ENCODE results near the gene TMEM179B.
"Not testable (repeated sequence)": the region's sequence is repeated elsewhere in the genome, so short reads cannot be mapped to it uniquely, and the experiment has no call there.

The TMEM179B gene

GRCh38 chr11:62789576-62789975, 2.4 kb downstream of the TMEM179B start:
- no peak for DNase-seq (ENCODE audit: low spot score)

DNA sequence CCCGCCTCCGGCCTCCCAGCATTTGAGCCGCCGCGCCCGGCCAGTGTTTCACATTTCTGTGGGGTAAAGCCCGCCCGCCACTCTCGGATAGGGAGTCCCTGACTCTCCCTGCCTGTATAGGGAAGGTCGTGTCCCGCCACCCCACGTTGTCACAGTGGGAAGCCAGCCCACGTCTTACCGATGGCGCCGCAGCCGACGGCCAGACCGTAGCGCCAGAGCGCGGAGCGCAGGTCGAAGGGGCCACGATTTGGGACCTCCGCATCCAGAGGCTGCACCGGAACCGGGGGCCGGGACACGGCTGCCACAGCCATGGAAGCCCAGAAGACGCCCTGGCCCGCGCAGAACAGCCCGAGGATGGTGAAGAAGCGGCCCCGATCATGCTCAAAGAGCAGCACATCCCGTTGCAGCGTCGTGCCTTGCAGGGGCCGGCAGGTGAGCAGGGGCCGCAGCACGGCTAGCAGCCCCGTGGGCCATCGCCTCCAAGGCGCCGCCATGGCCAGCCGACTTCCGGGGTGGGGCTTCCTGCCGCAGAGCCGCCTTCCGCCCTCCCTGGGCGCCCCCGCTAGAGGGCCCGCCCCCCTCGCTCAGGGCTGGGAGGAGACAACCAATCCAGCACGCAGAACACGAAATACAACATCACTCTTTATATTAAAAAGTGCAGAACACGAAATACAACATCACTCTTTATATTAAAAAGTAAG, 4.4 kb downstream of the TMEM179B start, which contains the start of gene TMEM223:
TSS of gene TMEM223 (minus strand) at position 506 of the 701 bp plus-strand sequence. CDS start at position 494, 12 bp downstream.
- DNase-seq (ENCODE audit: low spot score) = peak; percentile 88

DNA sequence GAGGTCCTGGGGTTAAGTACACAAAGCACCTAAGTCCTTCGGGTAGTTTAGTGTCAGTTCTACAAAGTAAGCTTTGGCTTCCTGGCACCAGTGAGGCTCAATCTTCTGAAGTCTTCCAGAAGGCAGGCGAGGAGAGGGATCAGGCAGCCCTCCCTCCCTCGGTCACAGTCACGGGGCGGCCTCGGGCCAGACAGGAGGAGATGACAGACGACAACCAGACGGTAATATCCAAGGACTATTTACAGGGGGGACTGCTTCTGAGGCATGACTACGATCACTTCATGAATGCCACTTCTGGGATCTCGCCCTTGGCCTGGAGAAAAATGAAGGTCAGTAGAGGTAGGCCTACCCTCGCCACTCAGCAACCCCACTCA, 5.0 kb downstream of the TMEM179B start:
- no peak for DNase-seq (ENCODE audit: low spot score)

DNA sequence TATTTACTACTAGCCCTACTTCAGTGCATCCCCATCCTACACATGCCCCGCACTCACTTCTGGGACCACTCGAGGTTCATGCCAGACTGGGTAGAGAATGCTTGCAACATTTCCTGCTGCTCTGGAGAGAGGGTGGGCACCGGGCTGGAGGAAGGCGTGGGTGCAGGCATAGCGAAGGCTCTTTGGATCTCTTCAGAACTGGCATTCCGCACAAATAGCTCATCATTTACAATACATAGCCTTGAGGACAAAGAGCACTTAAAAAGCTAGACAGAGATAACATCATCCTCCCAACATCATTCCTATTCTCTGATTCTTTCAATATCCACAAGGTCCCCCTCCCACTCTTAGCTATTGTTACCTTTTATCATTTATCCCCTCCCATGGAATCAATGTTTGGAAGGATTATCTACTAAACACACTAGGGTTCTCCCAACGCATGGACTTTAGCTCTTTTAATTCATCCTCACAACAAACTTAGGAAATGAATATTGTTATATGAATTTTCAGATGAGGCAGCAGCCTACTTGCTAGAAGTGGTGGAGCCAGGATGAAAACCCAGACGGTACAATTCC, 7.1 kb downstream of the TMEM179B start:
- no peak for DNase-seq (ENCODE audit: low spot score)

DNA sequence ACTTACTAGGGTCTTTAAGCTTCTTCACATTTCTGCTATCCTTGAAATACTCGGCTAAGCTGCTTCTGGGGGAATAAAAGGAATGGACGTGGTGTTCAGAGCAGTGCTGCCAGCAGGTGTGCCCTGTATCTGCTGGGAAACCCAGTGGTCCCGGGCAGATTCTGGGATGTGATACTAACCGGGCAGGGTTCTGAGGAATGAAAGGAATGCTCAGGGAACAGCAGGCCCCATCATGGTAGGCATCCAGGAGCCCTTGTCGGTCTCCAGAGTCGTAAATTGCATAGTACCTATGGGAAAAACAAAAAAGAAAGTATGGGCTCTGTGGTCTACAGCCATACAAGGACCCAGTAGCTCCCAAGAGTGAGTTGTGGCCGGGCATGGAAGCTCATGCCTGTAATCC, 9.1 kb downstream of the TMEM179B start:
- DNase-seq (ENCODE audit: low spot score) = no peak

GRCh38 chr11:62799486-62799885, 12.3 kb downstream of the TMEM179B start:
- no peak for DNase-seq (ENCODE audit: low spot score)

DNA sequence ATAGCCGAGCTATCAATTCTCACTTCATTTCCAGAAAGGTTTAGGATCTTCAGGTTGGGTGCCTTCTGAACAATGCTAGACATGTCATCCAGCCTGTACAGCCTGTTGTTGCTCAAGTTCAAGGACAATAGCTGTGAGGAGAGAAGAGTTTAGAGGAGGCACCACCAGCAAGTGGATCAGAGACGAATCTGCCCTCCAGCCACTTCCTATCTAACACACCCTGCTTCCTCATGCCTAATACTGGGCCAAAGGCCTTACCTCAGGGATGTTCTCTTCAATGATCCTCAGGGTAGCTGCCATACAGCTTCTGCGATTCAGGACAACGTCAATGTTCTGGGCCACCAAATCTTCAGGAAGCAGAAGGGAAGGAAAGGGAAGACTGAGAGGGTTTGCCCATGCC, 13.9 kb downstream of the TMEM179B start:
- DNase-seq (ENCODE audit: low spot score) = no peak

GRCh38 chr11:62804310-62805075, 17.3 kb downstream of the TMEM179B start:
- peak; percentile 7 for DNase-seq (ENCODE audit: low spot score)

- peak; percentile 95 for DNase-seq (ENCODE audit: low spot score)
Observed at GRCh38 chr11:62805076-62805892, 18.1 kb downstream of the TMEM179B start, which contains the start of gene NXF1. NXF1 (minus strand) TSS chr11:62805440; CDS start chr11:62805356, 84 bp downstream.

GRCh38 chr11:62805961-62806441, 18.8 kb downstream of the TMEM179B start:
- DNase-seq (ENCODE audit: low spot score) = no peak

DNA sequence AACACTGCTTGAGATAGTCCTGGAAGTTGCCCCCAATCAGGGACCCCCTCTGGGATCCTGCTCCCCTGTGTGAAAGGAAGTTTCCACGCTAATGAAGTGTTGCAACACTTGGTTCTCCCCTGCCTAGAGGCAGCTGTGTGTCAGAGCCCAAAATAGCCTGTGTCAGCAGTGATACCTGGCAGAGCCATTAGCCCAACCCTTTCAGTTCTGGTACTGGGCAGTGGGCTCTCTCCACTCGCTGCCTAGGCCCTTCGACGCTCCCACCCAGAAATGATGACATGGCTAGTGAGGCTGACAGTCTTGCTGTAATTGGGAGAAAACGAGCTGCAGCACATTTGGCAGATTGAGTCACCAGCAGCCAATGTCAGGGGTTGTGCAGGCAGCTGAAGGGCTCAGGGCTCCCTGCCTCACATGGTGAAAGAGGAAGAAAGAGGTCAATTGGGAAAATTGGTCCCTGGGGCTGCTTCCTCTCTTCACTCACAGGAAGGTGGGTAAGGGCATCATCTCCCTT, 19.5 kb downstream of the TMEM179B start:
- DNase-seq (ENCODE audit: low spot score) = no peak

DNA sequence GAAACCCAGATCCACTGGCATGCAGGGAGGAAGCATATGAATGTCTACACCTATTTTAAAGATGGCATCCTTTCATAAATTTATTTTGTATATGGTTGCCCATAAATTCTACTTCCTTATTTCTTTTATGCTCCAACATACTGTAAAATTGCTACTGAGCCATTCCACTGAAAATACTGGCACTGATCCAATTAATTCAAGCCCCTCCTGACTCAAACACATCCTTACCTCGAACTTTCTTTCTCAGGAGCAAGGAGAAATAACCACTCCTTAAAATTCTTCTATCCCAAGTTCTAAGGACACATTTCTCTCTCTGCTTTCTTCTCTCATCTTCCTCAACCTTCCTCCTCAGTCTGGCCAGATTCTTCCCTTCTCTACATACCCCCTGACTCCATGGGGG, 23.5 kb downstream of the TMEM179B start:
- DNase-seq (ENCODE audit: low spot score) = no peak

DNA sequence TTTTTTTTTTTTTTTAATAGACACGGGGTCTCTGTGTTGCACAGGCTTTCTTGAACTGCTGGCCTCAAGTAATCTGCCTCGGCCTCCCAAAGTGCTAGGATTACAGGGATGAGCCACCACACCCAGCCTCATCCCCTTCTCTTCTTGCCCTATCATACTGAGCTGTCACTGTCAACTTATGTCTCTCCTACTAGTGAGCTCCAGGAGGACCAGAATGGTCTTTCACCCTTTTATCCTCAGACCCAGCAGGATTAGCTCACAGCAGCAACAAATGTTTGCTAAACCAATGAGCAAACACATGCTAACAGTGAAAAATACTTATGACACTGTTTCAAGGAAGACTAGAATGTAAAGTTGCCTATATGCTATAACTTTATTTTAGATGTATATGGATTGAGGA, 24.5 kb downstream of the TMEM179B start:
- no peak for DNase-seq (ENCODE audit: low spot score)

DNA sequence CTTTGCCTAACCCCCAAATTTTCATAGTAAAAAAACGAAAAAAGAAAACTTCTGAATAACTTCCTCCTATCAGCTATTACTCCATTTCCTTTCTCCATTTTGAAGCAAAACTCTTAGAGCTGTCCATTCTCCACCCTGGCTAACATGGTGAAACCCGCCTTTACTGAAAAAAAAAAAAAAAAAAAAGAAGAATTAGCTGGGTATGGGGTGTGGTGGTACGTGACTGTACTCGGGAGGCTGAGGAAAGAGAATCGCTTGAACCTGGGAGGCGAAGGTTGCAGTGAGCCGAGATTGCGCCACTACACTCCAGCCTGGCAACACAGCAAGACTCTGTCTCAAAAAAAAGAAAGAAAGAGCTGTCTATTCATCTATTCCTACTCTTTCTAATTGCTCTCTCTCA, 29.4 kb downstream of the TMEM179B start:
- no peak for DNase-seq (ENCODE audit: low spot score)

DNA sequence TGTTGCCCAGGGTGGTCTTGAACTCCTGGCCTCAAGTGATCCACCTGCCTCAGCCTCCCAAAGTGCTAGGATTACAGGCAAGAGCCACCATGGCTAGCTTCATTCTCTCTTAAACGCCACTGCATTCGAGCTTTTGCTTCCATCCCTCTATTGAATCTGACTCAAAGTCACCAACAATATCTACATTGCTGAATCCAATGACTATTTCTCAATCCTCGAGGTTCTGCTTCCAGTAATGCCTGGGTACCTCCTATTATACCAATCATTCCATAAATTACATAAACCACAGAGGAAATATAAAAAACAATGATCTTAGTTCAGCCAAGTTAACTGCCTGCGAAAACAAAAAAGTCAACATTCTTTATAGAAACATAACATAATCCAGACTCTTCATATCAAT, 29.9 kb downstream of the TMEM179B start:
- no peak for DNase-seq (ENCODE audit: low spot score)

DNA sequence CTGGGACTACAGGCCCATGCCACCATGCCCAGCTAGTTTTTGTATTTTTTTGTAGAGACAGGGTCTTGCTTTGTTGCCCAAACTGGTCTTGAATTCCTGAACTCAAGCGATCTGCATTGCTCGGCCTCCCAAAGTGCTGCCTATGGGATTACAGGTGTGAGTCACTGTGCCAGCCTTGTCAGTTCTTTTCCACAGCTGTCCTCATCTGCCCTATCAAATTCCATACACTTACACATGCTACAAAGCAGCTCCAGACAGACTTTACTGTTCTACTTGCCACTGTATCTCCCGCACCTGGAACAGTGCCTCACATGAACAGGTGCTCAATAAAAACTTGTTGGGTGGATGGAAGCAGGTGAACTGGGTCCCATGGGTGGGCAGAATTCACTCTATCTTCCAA, 36.5 kb downstream of the TMEM179B start:
- DNase-seq (ENCODE audit: low spot score) = no peak

GRCh38 chr11:62828130-62828529, 40.9 kb downstream of the TMEM179B start:
- DNase-seq (ENCODE audit: low spot score) = not testable (repeated sequence)

DNA sequence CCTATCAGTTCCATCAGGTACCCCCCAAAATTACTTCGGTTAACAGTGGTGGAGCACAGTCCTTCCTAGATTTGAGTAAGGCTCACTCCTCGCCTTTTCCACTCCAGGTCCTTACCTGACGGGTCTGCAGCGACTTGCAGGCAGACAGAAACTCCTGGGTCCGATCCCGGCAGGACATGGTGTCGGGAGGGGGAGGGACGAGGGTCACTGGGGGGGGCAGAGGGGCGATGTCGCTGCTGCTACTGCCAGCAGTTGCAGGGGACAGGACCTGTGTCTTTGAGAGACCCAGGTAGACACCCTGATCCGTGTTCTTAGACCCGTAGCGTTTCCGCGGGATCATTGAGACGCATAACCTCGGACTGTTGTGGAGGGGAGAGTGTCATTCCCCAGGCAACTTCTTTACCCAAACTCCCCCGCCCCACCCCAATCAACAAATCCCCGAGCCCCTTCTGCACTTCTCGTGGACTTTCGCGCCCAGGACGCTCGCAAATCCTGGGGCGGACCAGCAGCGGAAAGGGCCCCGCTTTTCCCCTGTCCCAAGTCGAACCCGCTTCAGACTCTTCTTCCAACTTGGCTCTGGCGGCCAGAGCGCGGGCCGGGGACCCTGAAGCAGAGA, 43.8 kb downstream of the TMEM179B start:
- no peak for DNase-seq (ENCODE audit: low spot score)

- peak; percentile 99 for DNase-seq (ENCODE audit: low spot score)
Observed at GRCh38 chr11:62831520-62832335, 44.5 kb downstream of the TMEM179B start, which contains the start of gene STX5. STX5 (minus strand) TSS chr11:62832051; CDS start chr11:62831243, 808 bp downstream.

Data from CD4-positive, alpha-beta T cell treated with Interleukin-15 for 4 hours (primary cell).